NCI-H2171 (cell line): ENCODE data around the gene TMTC2.
"Not testable (repeated sequence)": the region's sequence is repeated elsewhere in the genome, so short reads cannot be mapped to it uniquely, and the experiment has no call there.

ENCODE experiments used
- DNase-seq: peaks from one replicate; lab custom pipeline; 2025; lab: John Stamatoyannopoulos, UW

Gene TMTC2

GRCh38 chr12:82727886-82728285 is 41.2 kb downstream of the TMTC2 start:
- no peak for DNase-seq

GRCh38 chr12:82728710-82729109 is 42.0 kb downstream of the TMTC2 start:
- no peak for DNase-seq

- no peak for DNase-seq
Observed at GRCh38 chr12:82730953-82731459, 44.3 kb downstream of the TMTC2 start.

- DNase-seq: no peak
Observed at GRCh38 chr12:82740129-82741000, 53.7 kb downstream of the TMTC2 start.

GRCh38 chr12:82745063-82745674 is 58.5 kb downstream of the TMTC2 start:
- DNase-seq: no peak

GRCh38 chr12:82745807-82746206 is 59.1 kb downstream of the TMTC2 start:
- no peak for DNase-seq

- no peak for DNase-seq
Observed at GRCh38 chr12:82746668-82747067, 60.0 kb downstream of the TMTC2 start.

- no peak for DNase-seq
Observed at GRCh38 chr12:82749015-82749414, 62.3 kb downstream of the TMTC2 start.

- DNase-seq: no peak
Observed at GRCh38 chr12:82754856-82755255, 68.2 kb downstream of the TMTC2 start.

GRCh38 chr12:82756303-82756702 is 69.6 kb downstream of the TMTC2 start:
- no peak for DNase-seq

- no peak for DNase-seq
Observed at GRCh38 chr12:82757059-82757458, 70.4 kb downstream of the TMTC2 start.

- no peak for DNase-seq
Observed at GRCh38 chr12:82757656-82758055, 71.0 kb downstream of the TMTC2 start.

- no peak for DNase-seq
Observed at GRCh38 chr12:82758749-82759330, 72.1 kb downstream of the TMTC2 start.

GRCh38 chr12:82760423-82760822 is 73.7 kb downstream of the TMTC2 start:
- no peak for DNase-seq

- not testable (repeated sequence) for DNase-seq
Observed at GRCh38 chr12:82765206-82765605, 78.5 kb downstream of the TMTC2 start.

GRCh38 chr12:82765971-82766705 is 79.4 kb downstream of the TMTC2 start:
- no peak for DNase-seq

- no peak for DNase-seq
Observed at GRCh38 chr12:82774666-82775065, 88.0 kb downstream of the TMTC2 start.

- DNase-seq: no peak
Observed at GRCh38 chr12:82780517-82780916, 93.8 kb downstream of the TMTC2 start.

- DNase-seq: no peak
Observed at GRCh38 chr12:82781309-82781997, 94.7 kb downstream of the TMTC2 start.

- no peak for DNase-seq
Observed at GRCh38 chr12:82783435-82783834, 96.7 kb downstream of the TMTC2 start.

GRCh38 chr12:82787016-82787415 is 100.3 kb downstream of the TMTC2 start:
- no peak for DNase-seq

- DNase-seq: no peak
Observed at GRCh38 chr12:82788594-82788993, 101.9 kb downstream of the TMTC2 start.
